Trophoblast cell (in vitro differentiated cells and primary cell): ENCODE results near the gene APLN.

ENCODE experiments used
- DNase-seq, 2 donors: peaks; one replicate each; pipeline ENCODE4 v3.0.0-alpha.2; 2016
- H2AFZ ChIP-seq: 2 replicates; pipeline ENCODE4 v1.6.1; 2013; ENCODE audit warnings: low read length, moderate library complexity, mild to moderate bottlenecking; ENCODE audit not compliant: insufficient read depth, poor library complexity
- H2AK5ac ChIP-seq: 2 replicates; pipeline ENCODE4 v1.6.1; 2013; ENCODE audit warnings: mild to moderate bottlenecking, low read length
- H2BK120ac ChIP-seq: 2 replicates; pipeline ENCODE4 v1.6.1; 2013; ENCODE audit warnings: low read length, mild to moderate bottlenecking, moderate library complexity; ENCODE audit not compliant: insufficient read depth, poor library complexity
- H2BK12ac ChIP-seq: 2 replicates; pipeline ENCODE4 v1.6.1; 2013; ENCODE audit warnings: mild to moderate bottlenecking, low read length, moderate library complexity
- H2BK5ac ChIP-seq: 2 replicates; pipeline ENCODE4 v1.6.1; 2013; ENCODE audit warnings: low read length, low read depth, moderate library complexity, mild to moderate bottlenecking; ENCODE audit not compliant: poor library complexity
- H3K14ac ChIP-seq: 2 replicates; pipeline ENCODE4 v1.6.1; 2013; ENCODE audit warnings: mild to moderate bottlenecking, low read length
- H3K18ac ChIP-seq: 2 replicates; pipeline ENCODE4 v1.6.1; 2013; ENCODE audit warnings: mild to moderate bottlenecking, low read length
- H3K23ac ChIP-seq: 2 replicates; pipeline ENCODE4 v1.6.1; 2013; ENCODE audit warnings: low read length
- H3K27ac ChIP-seq: 2 replicates; pipeline ENCODE4 v1.5.1; 2013; ENCODE audit warnings: low read depth, mild to moderate bottlenecking, inconsistent platforms, low read length, moderate library complexity
- H3K27me3 ChIP-seq: 2 replicates; pipeline ENCODE4 v1.6.1; 2013; ENCODE audit warnings: inconsistent platforms, mild to moderate bottlenecking, low read length, moderate library complexity; ENCODE audit not compliant: insufficient read depth
- H3K36me3 ChIP-seq, 2 experiments: 1 replicate in 1 of 2; 2 replicates in 1 of 2; pipeline ENCODE4 v1.6.1; 2013; ENCODE audit warnings: low read length in 2 of 2, mild to moderate bottlenecking in 2 of 2, moderate library complexity in 1 of 2; ENCODE audit not compliant: insufficient read depth in 2 of 2, control insufficient read depth in 1 of 2
- H3K4ac ChIP-seq: 2 replicates; pipeline ENCODE4 v1.6.1; 2013; ENCODE audit warnings: low read depth, mild to moderate bottlenecking, low read length, moderate library complexity
- H3K4me1 ChIP-seq, 2 experiments: 1 replicate in 1 of 2; 2 replicates in 1 of 2; pipeline ENCODE4 v1.6.1; 2013; ENCODE audit warnings: low read length in 2 of 2, mild to moderate bottlenecking in 2 of 2, moderate library complexity in 1 of 2; ENCODE audit not compliant: insufficient read depth in 2 of 2, control insufficient read depth in 1 of 2
- H3K4me2 ChIP-seq: 2 replicates; pipeline ENCODE4 v1.6.1; 2013; ENCODE audit warnings: inconsistent platforms, mild to moderate bottlenecking, low read length, moderate library complexity
- H3K4me3 ChIP-seq: 2 replicates; pipeline ENCODE4 v1.5.1; 2013; ENCODE audit warnings: mild to moderate bottlenecking, low read depth, low read length, inconsistent platforms
- H3K79me1 ChIP-seq: one replicate; pipeline ENCODE4 v1.6.1; 2013; ENCODE audit warnings: low read length
- H3K79me2 ChIP-seq: 2 replicates; pipeline ENCODE4 v1.6.1; 2013; ENCODE audit warnings: low read length, mild to moderate bottlenecking; ENCODE audit not compliant: control insufficient read depth, insufficient read depth, poor library complexity
- H3K9ac ChIP-seq: 2 replicates; pipeline ENCODE4 v1.6.1; 2013; ENCODE audit warnings: mild to moderate bottlenecking, low read length
- H3K9me3 ChIP-seq: 2 replicates; pipeline ENCODE4 v1.6.1; 2013; ENCODE audit warnings: low read depth, mild to moderate bottlenecking, control low read depth, inconsistent platforms, low read length; ENCODE audit not compliant: insufficient read depth
- H4K12ac ChIP-seq: 2 replicates; pipeline ENCODE4 v1.6.1; 2013; ENCODE audit warnings: low read depth, mild to moderate bottlenecking, low read length, moderate library complexity
- H4K8ac ChIP-seq: 2 replicates; pipeline ENCODE4 v1.6.1; 2013; ENCODE audit warnings: low read depth, mild to moderate bottlenecking, low read length, moderate library complexity
- H4K91ac ChIP-seq: one replicate; pipeline ENCODE4 v1.6.1; 2013; ENCODE audit warnings: low read depth, mild to moderate bottlenecking, low read length, moderate library complexity
- WGBS: extraction: QIAGEN DNeasy Blood & Tissue Kit; methylation state at CpG from one replicate; pipeline ENCODE4 v1.1.7; 2013; ENCODE audit warnings: missing lambda C conversion rate; ENCODE audit not compliant: insufficient read length, insufficient coverage; ENCODE audit errors: extremely low coverage; 5-methylcytosine and 5-hydroxymethylcytosine counted together

APLN gene

DNA sequence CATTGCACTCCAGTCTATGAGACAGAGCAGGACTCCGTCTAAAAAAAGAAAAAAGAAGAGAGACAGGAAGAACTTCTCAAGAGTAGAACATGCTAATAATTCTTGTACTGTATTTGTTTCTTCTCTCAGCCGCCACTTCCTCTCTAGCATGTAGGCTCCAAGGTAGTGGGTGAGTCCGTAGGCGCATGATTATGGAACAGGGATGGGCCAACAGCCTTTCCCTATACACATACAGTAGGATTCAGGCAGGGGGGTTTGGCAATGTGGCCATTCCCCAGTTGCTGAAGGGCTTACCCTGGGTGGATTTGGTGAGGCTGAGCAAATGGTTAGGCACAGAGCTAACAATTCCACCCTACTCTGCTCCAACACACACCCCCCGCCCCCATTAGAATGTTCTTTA is 35.0 kb upstream of the APLN start:
- no CpG with 5 or more reads among the region's 5 CpGs for WGBS
- Histone ChIP-seq H3K9ac (no peak overlapping the region), H2AFZ (no peak overlapping the region), H3K23ac (no peak overlapping the region), H3K4me2 (no peak overlapping the region), H2AK5ac (no peak overlapping the region), H2BK12ac (no peak overlapping the region), H2BK120ac (no peak overlapping the region), H3K14ac (no peak overlapping the region), H3K4me3 (no peak overlapping the region), H3K79me2 (no peaks in the 10 kb centered on the region), H3K18ac (no peak overlapping the region), H3K27me3 (no peaks in the 10 kb centered on the region), H3K36me3 (no peaks in the 10 kb centered on the region), H4K12ac (no peak overlapping the region), H3K79me1 (no peaks in the 10 kb centered on the region), H3K4ac (no peak overlapping the region), H4K91ac (no peak overlapping the region), H3K9me3 (no peaks in the 10 kb centered on the region), H3K4me1 (no peaks in the 10 kb centered on the region), H3K27ac (no peak overlapping the region), H4K8ac (no peak overlapping the region), H2BK5ac (no peak overlapping the region)
- no peak for DNase-seq

DNA sequence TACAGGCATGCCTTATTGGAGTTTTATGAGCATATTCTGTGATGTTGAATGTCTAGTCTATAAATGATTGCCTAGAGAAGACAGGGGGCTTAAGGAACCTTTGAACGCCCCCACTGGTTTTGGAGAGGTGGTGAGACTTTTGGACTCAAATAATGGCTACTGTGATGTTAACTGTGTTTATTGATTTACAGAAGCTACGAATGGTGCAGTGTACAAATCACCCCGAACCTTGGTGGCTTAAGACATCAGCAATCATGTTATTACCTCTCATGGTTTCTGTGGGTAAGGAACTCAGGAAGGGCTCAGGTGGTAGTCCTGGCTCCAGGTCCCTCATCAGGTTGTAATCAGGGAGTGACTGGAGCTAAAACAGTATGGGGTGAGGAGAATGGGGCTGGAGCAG is 33.3 kb upstream of the APLN start:
- no peak for DNase-seq
- no peak overlapping the region for H2AK5ac ChIP-seq

DNA sequence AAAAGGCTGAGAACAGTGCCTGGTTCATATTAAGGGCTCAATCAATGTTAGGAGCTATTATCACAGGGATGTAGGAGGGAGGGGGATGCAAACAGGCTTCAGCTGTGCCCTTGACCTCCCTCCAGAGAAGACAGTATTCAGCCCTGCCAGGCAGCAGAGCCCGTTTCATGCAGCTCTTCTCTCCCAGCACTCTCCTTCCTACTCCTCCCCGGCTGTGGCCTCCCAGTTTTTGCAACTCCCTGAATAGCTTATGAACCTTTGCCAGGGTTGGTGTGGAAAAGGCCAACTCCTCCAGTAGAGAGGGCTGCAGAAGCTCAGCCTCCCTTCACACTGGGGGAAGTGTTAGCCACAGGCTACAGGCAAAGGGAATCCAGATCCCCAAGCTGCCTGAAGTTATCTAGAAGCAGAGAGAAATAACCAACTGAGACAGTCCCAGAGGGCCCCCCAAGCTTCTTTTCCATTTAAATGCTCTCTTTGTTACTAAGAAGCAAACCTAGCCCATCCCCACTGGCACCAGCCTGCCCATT is 31.7 kb upstream of the APLN start:
- H3K79me1 ChIP-seq, result no peaks in the 10 kb centered on the region
- no peak overlapping the region for H2AK5ac ChIP-seq
- H2AFZ ChIP-seq, result no peak overlapping the region
- H4K91ac ChIP-seq, result no peak overlapping the region
- no peaks in the 10 kb centered on the region for H3K27me3 ChIP-seq
- H3K4me3 ChIP-seq, result no peak overlapping the region
- no peak overlapping the region for H3K23ac ChIP-seq
- no peak overlapping the region for H3K9ac ChIP-seq
- H3K36me3 ChIP-seq, result no peaks in the 10 kb centered on the region
- no peak overlapping the region for H2BK12ac ChIP-seq
- DNase-seq, result no peak
- whole genome bisulfite sequencing, result no CpG with 5 or more reads among the region's 2 CpGs
- H3K4me2 ChIP-seq, result no peak overlapping the region
- no peak overlapping the region for H4K8ac ChIP-seq
- peaks cover 0 to 3% of the 10 kb centered on the region in 2 experiments for H3K4me1 ChIP-seq
- no peak overlapping the region for H3K4ac ChIP-seq
- no peak overlapping the region for H4K12ac ChIP-seq
- no peak overlapping the region for H2BK120ac ChIP-seq
- no peak overlapping the region for H2BK5ac ChIP-seq
- no peaks in the 10 kb centered on the region for H3K9me3 ChIP-seq
- no peak overlapping the region for H3K27ac ChIP-seq
- H3K79me2 ChIP-seq, result no peaks in the 10 kb centered on the region
- H3K14ac ChIP-seq, result no peak overlapping the region
- H3K18ac ChIP-seq, result no peak overlapping the region

More for the DNA sequence above, 33.3 kb upstream of the APLN start:
- Histone ChIP-seq H4K8ac (no peak overlapping the region), H3K79me2 (no peaks in the 10 kb centered on the region), H4K12ac (no peak overlapping the region), H3K4me1 (peaks cover 0 to 3% of the 10 kb centered on the region in 2 experiments), H3K18ac (no peak overlapping the region), H3K14ac (no peak overlapping the region), H3K79me1 (no peaks in the 10 kb centered on the region), H3K23ac (no peak overlapping the region), H3K9ac (no peak overlapping the region), H2BK12ac (no peak overlapping the region), H2AFZ (no peak overlapping the region), H3K4me3 (no peak overlapping the region), H4K91ac (no peak overlapping the region), H3K36me3 (no peaks in the 10 kb centered on the region), H3K9me3 (no peaks in the 10 kb centered on the region), H3K4me2 (no peak overlapping the region), H2BK5ac (no peak overlapping the region), H3K27me3 (no peaks in the 10 kb centered on the region), H3K27ac (no peak overlapping the region), H2BK120ac (no peak overlapping the region), H3K4ac (no peak overlapping the region)
- no CpG with 5 or more reads among the region's 3 CpGs for WGBS

DNA sequence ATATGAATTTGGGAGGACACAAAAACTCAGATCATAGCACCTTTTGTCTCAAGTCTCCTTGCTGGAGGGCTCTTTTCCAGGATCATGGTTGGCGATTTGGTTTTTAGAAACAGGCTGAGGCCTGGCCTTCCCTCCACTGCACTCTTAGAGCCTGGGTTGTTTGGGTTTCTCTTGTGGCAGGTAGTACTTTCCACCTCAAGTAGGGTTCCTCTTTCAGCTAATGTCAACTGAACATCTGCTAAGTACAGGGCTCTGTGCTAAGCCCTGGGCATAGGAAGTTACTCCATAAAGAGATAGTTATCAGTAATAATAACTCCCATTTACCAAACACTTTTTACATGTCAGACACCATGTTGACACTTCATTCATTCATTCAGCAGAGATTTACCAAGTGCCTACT is 28.2 kb upstream of the APLN start:
- Histone ChIP-seq H3K23ac (no peak overlapping the region), H3K4me2 (no peak overlapping the region), H3K4ac (no peak overlapping the region), H3K14ac (no peak overlapping the region), H2BK120ac (no peak overlapping the region), H3K27ac (no peak overlapping the region), H4K12ac (no peak overlapping the region), H3K79me1 (no peaks in the 10 kb centered on the region), H2AFZ (no peak overlapping the region), H3K9me3 (no peaks in the 10 kb centered on the region), H4K8ac (no peak overlapping the region), H2BK12ac (no peak overlapping the region), H3K9ac (no peak overlapping the region), H3K27me3 (no peaks in the 10 kb centered on the region), H4K91ac (no peak overlapping the region), H2BK5ac (no peak overlapping the region), H3K18ac (no peak overlapping the region), H3K4me3 (no peak overlapping the region), H3K4me1 (peaks cover 0 to 3% of the 10 kb centered on the region in 2 experiments), H2AK5ac (no peak overlapping the region), H3K36me3 (no peaks in the 10 kb centered on the region), H3K79me2 (no peaks in the 10 kb centered on the region)
- DNase-seq, result no peak
- no CpG with 5 or more reads among the region's 1 CpG for WGBS
